GM06990 (cell line): ENCODE measurements around the gene SNX22.

Source experiments
- DNase-seq: peaks from one replicate; pipeline ENCODE4 v3.0.0-alpha.2; 2011; ENCODE audit not compliant: insufficient read length; ENCODE audit errors: extremely low read depth
- H3K27me3 ChIP-seq: replicated peaks from 2 replicates; pipeline ENCODE4 v1.6.0; 2011; ENCODE audit warnings: low read length; ENCODE audit not compliant: control insufficient read depth, insufficient read depth
- H3K36me3 ChIP-seq: 2 replicates; pipeline ENCODE4 v1.5.1; 2011; ENCODE audit warnings: low read length; ENCODE audit not compliant: control insufficient read depth, insufficient read depth
- H3K4me3 ChIP-seq: replicated peaks from 2 replicates; pipeline ENCODE4 v1.5.1; 2011; ENCODE audit warnings: low read depth, mild to moderate bottlenecking, control low read depth, low read length
- TF ChIP-seq, protein P1 (sequence below): IDR thresholded peaks from 2 replicates; pipeline ENCODE4 v1.5.1; 2011; ENCODE audit warnings: low read length, control low read depth, mild to moderate bottlenecking, inconsistent platforms; ENCODE audit not compliant: insufficient read depth, poor library complexity, severe bottlenecking

SNX22 gene

DNA sequence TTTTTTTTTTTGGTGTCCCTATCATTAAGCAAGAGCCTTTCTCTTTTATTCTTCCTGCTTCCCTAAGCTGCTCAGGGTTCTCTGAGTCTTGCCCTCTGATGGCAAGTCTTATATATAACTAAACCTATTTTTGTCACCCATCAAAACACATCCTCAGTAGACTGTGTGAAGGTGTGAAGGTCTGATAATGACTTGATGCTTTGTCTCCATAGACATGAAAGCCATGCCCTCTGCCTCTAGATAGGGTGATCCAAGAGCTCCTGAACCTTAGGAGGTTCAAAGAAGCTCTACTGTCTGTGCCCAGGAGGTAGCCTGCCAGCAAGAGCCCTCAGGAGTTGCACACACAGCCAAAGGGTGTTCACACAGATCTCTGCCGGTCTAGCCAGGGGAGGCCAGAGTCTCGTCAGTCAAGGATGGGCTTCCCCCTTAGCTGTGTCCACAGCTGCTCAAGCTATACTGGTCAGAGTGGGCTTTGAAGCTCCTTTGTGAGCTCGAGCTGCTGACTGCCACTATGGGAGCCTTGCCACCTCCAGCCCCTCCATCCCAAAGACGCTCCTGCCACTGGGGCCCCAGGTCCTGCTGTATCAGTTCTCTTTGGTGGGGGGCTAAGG, 13.1 kb upstream of the SNX22 start:
- no peaks in the 10 kb centered on the region for H3K27me3 ChIP-seq
- DNase-seq, result no peak
- no peak overlapping the region for H3K4me3 ChIP-seq
- TF ChIP-seq, protein P1, sequence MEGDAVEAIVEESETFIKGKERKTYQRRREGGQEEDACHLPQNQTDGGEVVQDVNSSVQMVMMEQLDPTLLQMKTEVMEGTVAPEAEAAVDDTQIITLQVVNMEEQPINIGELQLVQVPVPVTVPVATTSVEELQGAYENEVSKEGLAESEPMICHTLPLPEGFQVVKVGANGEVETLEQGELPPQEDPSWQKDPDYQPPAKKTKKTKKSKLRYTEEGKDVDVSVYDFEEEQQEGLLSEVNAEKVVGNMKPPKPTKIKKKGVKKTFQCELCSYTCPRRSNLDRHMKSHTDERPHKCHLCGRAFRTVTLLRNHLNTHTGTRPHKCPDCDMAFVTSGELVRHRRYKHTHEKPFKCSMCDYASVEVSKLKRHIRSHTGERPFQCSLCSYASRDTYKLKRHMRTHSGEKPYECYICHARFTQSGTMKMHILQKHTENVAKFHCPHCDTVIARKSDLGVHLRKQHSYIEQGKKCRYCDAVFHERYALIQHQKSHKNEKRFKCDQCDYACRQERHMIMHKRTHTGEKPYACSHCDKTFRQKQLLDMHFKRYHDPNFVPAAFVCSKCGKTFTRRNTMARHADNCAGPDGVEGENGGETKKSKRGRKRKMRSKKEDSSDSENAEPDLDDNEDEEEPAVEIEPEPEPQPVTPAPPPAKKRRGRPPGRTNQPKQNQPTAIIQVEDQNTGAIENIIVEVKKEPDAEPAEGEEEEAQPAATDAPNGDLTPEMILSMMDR, result no peak
- H3K36me3 ChIP-seq, result peaks cover 34% of the 10 kb centered on the region

- Histone ChIP-seq H3K36me3 (peaks cover 13% of the 10 kb centered on the region), H3K4me3 (no peak overlapping the region), H3K27me3 (no peaks in the 10 kb centered on the region)
- TF ChIP-seq, protein P1, result no peak
- DNase-seq, result no peak
Measured at GRCh38 chr15:64141798-64142512, 9.6 kb upstream of the SNX22 start.

DNA sequence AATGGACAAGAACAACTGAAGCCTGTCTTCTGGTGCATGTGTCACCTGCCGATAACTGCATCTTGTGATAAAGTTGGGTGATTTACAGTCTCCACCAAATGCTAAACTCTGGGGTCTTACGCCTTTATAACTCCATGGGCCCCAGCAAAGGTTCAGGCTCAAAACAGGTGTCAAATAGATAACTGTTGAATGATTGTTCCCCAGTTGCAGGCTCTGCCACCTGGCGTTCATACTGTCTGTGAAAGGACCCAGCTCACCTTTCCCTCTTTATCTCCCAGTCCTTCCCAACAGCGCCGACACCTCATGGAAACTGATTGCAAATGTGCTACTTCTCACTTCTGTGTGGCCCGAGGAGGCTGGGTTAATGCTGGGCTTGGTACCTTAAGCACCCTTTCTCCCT, 8.3 kb upstream of the SNX22 start:
- TF ChIP-seq, protein P1, result no peak
- Histone ChIP-seq H3K27me3 (no peaks in the 10 kb centered on the region), H3K4me3 (no peak overlapping the region), H3K36me3 (peaks cover 8% of the 10 kb centered on the region)
- DNase-seq, result no peak

GRCh38 chr15:64144192-64144564, 7.4 kb upstream of the SNX22 start:
- no peak for DNase-seq

GRCh38 chr15:64144565-64145281, 6.8 kb upstream of the SNX22 start:
- TF ChIP-seq, protein P1, result no peak
- H3K36me3 ChIP-seq, result peaks cover 3% of the 10 kb centered on the region
- H3K4me3 ChIP-seq, result no peak overlapping the region
- DNase-seq, result peak; percentile 77
- no peaks in the 10 kb centered on the region for H3K27me3 ChIP-seq

More at GRCh38 chr15:64144192-64144564, 7.4 kb upstream of the SNX22 start:
- no peaks in the 10 kb centered on the region for H3K27me3 ChIP-seq
- H3K36me3 ChIP-seq, result peaks cover 3% of the 10 kb centered on the region
- H3K4me3 ChIP-seq, result peak overlapping the region; percentile 2; the same call in 1 of the 2 replicates
- TF ChIP-seq, protein P1, result no peak
